Activated CD4-positive, alpha-beta T cell treated with anti-CD3 and anti-CD28 coated beads, Interleukin-2, amount 50 U/mL, for 4 hours (primary cell): Measurements from ENCODE around the gene MICALL2.

Experiments
- DNase-seq, 2 experiments: peaks; one replicate each; pipeline ENCODE4 v3.0.0-alpha.2; 2020

Gene MICALL2

GRCh38 chr7:1431634-1432380 is 27.5 kb downstream of the MICALL2 start:
- no peak for DNase-seq

- DNase-seq: no peak
Observed at GRCh38 chr7:1431226-1431625, 28.0 kb downstream of the MICALL2 start.

- DNase-seq: no peak
Observed at GRCh38 chr7:1430056-1430845, 29.0 kb downstream of the MICALL2 start.

- DNase-seq: no peak
Observed at GRCh38 chr7:1428941-1429501, 30.2 kb downstream of the MICALL2 start.

- DNase-seq: no peak
Observed at GRCh38 chr7:1427064-1427657, 32.1 kb downstream of the MICALL2 start.

GRCh38 chr7:1426474-1426873 is 32.8 kb downstream of the MICALL2 start:
- no peak for DNase-seq

- no peak for DNase-seq
Observed at GRCh38 chr7:1425292-1426136, 33.8 kb downstream of the MICALL2 start.

- no peak for DNase-seq
Observed at GRCh38 chr7:1424041-1424440, 35.2 kb downstream of the MICALL2 start.

GRCh38 chr7:1423264-1423811 is 35.9 kb downstream of the MICALL2 start:
- DNase-seq: no peak

GRCh38 chr7:1422512-1423263 is 36.6 kb downstream of the MICALL2 start:
- no peak for DNase-seq

- DNase-seq: no peak
Observed at GRCh38 chr7:1421946-1422345, 37.3 kb downstream of the MICALL2 start.

- DNase-seq: no peak
Observed at GRCh38 chr7:1421020-1421790, 38.1 kb downstream of the MICALL2 start.

GRCh38 chr7:1419688-1420087 is 39.6 kb downstream of the MICALL2 start:
- DNase-seq: no peak

GRCh38 chr7:1419310-1419634 is 40.0 kb downstream of the MICALL2 start:
- no peak for DNase-seq

- DNase-seq: no peak
Observed at GRCh38 chr7:1418505-1419309, 40.6 kb downstream of the MICALL2 start.

GRCh38 chr7:1415389-1415990 is 43.8 kb downstream of the MICALL2 start:
- DNase-seq: no peak

- DNase-seq: no peak
Observed at GRCh38 chr7:1413936-1414639, 45.2 kb downstream of the MICALL2 start.

- peak; percentile 84 for DNase-seq
Observed at GRCh38 chr7:1412322-1413261, 46.7 kb downstream of the MICALL2 start.
